GOT3 (cell line): Measurements from ENCODE around the gene MNX1.

ENCODE experiments used
- DNase-seq: peaks from one replicate; lab custom pipeline; 2025; ENCODE audit warnings: mixed read lengths; lab: John Stamatoyannopoulos, UW

The MNX1 gene

GRCh38 chr7:157002819-157003421 lies 7.5 kb downstream of the MNX1 start:
- no peak for DNase-seq

GRCh38 chr7:157001920-157002818 lies 8.3 kb downstream of the MNX1 start:
- DNase-seq, result no peak

GRCh38 chr7:157000741-157001653 lies 9.5 kb downstream of the MNX1 start:
- no peak for DNase-seq

- DNase-seq, result no peak
These were observed 10.3 kb downstream of the MNX1 start for GRCh38 chr7:156999958-157000726.

GRCh38 chr7:156998988-156999957 lies 11.2 kb downstream of the MNX1 start:
- DNase-seq, result no peak

- DNase-seq, result no peak
These were observed 16.0 kb downstream of the MNX1 start for GRCh38 chr7:156994417-156994816.

- DNase-seq, result no peak
These were observed 16.6 kb downstream of the MNX1 start for GRCh38 chr7:156993925-156994235.

- no peak for DNase-seq
These were observed 17.2 kb downstream of the MNX1 start for GRCh38 chr7:156993021-156993924.

GRCh38 chr7:156989766-156990535 lies 20.5 kb downstream of the MNX1 start:
- no peak for DNase-seq

GRCh38 chr7:156988343-156989185 lies 21.9 kb downstream of the MNX1 start:
- DNase-seq, result no peak

- DNase-seq, result no peak
These were observed 24.1 kb downstream of the MNX1 start for GRCh38 chr7:156986378-156986777.

GRCh38 chr7:156985101-156985992 lies 25.1 kb downstream of the MNX1 start:
- DNase-seq, result no peak

- no peak for DNase-seq
These were observed 26.1 kb downstream of the MNX1 start for GRCh38 chr7:156984174-156984891.

GRCh38 chr7:156979711-156980110 lies 30.8 kb downstream of the MNX1 start:
- DNase-seq, result no peak

- DNase-seq, result no peak
These were observed 31.4 kb downstream of the MNX1 start for GRCh38 chr7:156979007-156979606.

GRCh38 chr7:156975620-156976019 lies 34.8 kb downstream of the MNX1 start:
- no peak for DNase-seq
